SK-N-MC (cell line): ENCODE data around the gene PEX3.

Source experiments
- DNase-seq: peaks from one replicate; pipeline ENCODE4 v3.0.0-alpha.2; 2011; ENCODE audit warnings: low read depth, low spot score
- H3K27ac ChIP-seq: fragments of 200-600 bp; sonication (generic); 2 replicates; pipeline ENCODE4 v1.5.1; 2016; ENCODE audit warnings: mixed run types
- H3K36me3 ChIP-seq: fragments of 200-600 bp; sonication (generic); 2 replicates; pipeline ENCODE4 v1.6.1; 2017; ENCODE audit warnings: antibody characterized with exemption, low read length, mixed read lengths; ENCODE audit not compliant: insufficient read depth
- H3K4me3 ChIP-seq: fragments of 200-600 bp; sonication (generic); 2 replicates; pipeline ENCODE4 v1.5.1; 2016
- H3K9ac ChIP-seq: fragments of 200-600 bp; sonication (generic); 2 replicates; pipeline ENCODE4 v1.8.0; 2017; ENCODE audit warnings: mixed run types, mixed read lengths; ENCODE audit not compliant: insufficient read length
- H3K9me3 ChIP-seq: fragments of 200-600 bp; sonication (generic); 2 replicates; pipeline ENCODE4 v1.6.1; 2017; ENCODE audit warnings: low read depth, mild to moderate bottlenecking, antibody characterized with exemption, low read length, moderate library complexity, mixed read lengths
- EZH2 ChIP-seq: fragments of 200-600 bp; sonication (generic); IDR thresholded peaks from one replicate; pipeline ENCODE4 v1.6.1; 2017; ENCODE audit warnings: antibody characterized with exemption
- FOXP2 ChIP-seq: optimal IDR thresholded peaks from 2 replicates; pipeline ENCODE3; 2011; ENCODE audit warnings: mild to moderate bottlenecking, moderate library complexity; ENCODE audit not compliant: insufficient read depth; ENCODE audit errors: extremely low read length, control extremely low read depth
- POLR2AphosphoS5 ChIP-seq: IDR thresholded peaks from 2 replicates; pipeline ENCODE4 v1.6.1; 2012; ENCODE audit warnings: mild to moderate bottlenecking, low read depth, low read length, borderline replicate concordance

The PEX3 gene

GRCh38 chr6:143535189-143535614, 84.6 kb downstream of the PEX3 start:
- no peak for DNase-seq
- Histone ChIP-seq H3K4me3 (no peak overlapping the region), H3K9ac (no peak overlapping the region), H3K9me3 (no peaks in the 10 kb centered on the region), H3K36me3 (no peaks in the 10 kb centered on the region), H3K27ac (no peak overlapping the region)
- TF ChIP-seq EZH2 (no peak), POLR2AphosphoS5 (no peak), FOXP2 (no peak)

- no peaks in the 10 kb centered on the region for H3K36me3 ChIP-seq
- no peak overlapping the region for H3K9ac ChIP-seq
- no peaks in the 10 kb centered on the region for H3K9me3 ChIP-seq
- DNase-seq: no peak
- TF ChIP-seq POLR2AphosphoS5 (no peak), EZH2 (no peak), FOXP2 (no peak)
- H3K4me3 ChIP-seq: peak overlapping the region; percentile 66
- no peak overlapping the region for H3K27ac ChIP-seq
Observed at GRCh38 chr6:143536461-143536865, 85.9 kb downstream of the PEX3 start.

- DNase-seq: no peak
- TF ChIP-seq EZH2: no peak
- peak overlapping the region; percentile 72 for H3K4me3 ChIP-seq
- no peaks in the 10 kb centered on the region for H3K36me3 ChIP-seq
- H3K27ac ChIP-seq: no peak overlapping the region
- no peak overlapping the region for H3K9ac ChIP-seq
- no peaks in the 10 kb centered on the region for H3K9me3 ChIP-seq
Observed at GRCh38 chr6:143536866-143537691, 86.5 kb downstream of the PEX3 start.

GRCh38 chr6:143538374-143538773, 87.8 kb downstream of the PEX3 start:
- Histone ChIP-seq H3K9me3 (no peaks in the 10 kb centered on the region), H3K36me3 (no peaks in the 10 kb centered on the region), H3K9ac (no peak overlapping the region), H3K4me3 (no peak overlapping the region), H3K27ac (no peak overlapping the region)
- no peak for TF ChIP-seq EZH2
- TF ChIP-seq FOXP2: no peak
- no peak for DNase-seq

GRCh38 chr6:143539106-143539505, 88.5 kb downstream of the PEX3 start:
- Histone ChIP-seq H3K4me3 (no peak overlapping the region), H3K27ac (no peak overlapping the region), H3K9me3 (no peaks in the 10 kb centered on the region), H3K36me3 (no peaks in the 10 kb centered on the region), H3K9ac (no peak overlapping the region)
- no peak for TF ChIP-seq POLR2AphosphoS5
- DNase-seq: no peak

GRCh38 chr6:143539734-143540133, 89.1 kb downstream of the PEX3 start:
- Histone ChIP-seq H3K4me3 (no peak overlapping the region), H3K27ac (no peak overlapping the region), H3K9me3 (no peaks in the 10 kb centered on the region), H3K9ac (no peak overlapping the region), H3K36me3 (no peaks in the 10 kb centered on the region)
- TF ChIP-seq POLR2AphosphoS5 (no peak), FOXP2 (no peak), EZH2 (no peak)
- DNase-seq: no peak

GRCh38 chr6:143540192-143540591, 89.6 kb downstream of the PEX3 start:
- H3K4me3 ChIP-seq: no peak overlapping the region
- no peak for TF ChIP-seq POLR2AphosphoS5
- TF ChIP-seq EZH2: no peak
- no peak for TF ChIP-seq FOXP2
- no peak for DNase-seq
- H3K27ac ChIP-seq: no peak overlapping the region
- no peak overlapping the region for H3K9ac ChIP-seq
- no peaks in the 10 kb centered on the region for H3K9me3 ChIP-seq
- no peaks in the 10 kb centered on the region for H3K36me3 ChIP-seq
